ENCODE results near the gene OR9K2.

GRCh38 chr12:55132816-55133215, 6.6 kb downstream of the OR9K2 start:
- TF ChIP-seq CTCF (IDR thresholded peaks at IDR 0.05 in 8 of 11, conservative IDR thresholded peaks at IDR 0.05 in 3 of 11): no peak
- no peak for TF ChIP-seq POLR2AphosphoS5 (IDR thresholded peaks at IDR 0.05)

All from spleen (tissue), 7 donors.